IPS DF 6.9 (cell line): ENCODE data around the gene NDUFC2.
"Not testable (repeated sequence)": the region's sequence is repeated elsewhere in the genome, so short reads cannot be mapped to it uniquely, and the experiment has no call there.

Experiments used
- DNase-seq: peaks from one replicate; pipeline ENCODE4 v3.0.0-alpha.2; 2013; ENCODE audit warnings: low read depth, low spot score
- H3K27ac ChIP-seq: one replicate; pipeline ENCODE4 v1.5.1; 2013; ENCODE audit warnings: low read length, control low read depth
- H3K27me3 ChIP-seq: 2 replicates; pipeline ENCODE4 v1.6.1; 2013; ENCODE audit warnings: mild to moderate bottlenecking, low read length; ENCODE audit not compliant: control insufficient read depth, insufficient read depth
- H3K36me3 ChIP-seq: 2 replicates; pipeline ENCODE4 v1.6.1; 2013; ENCODE audit warnings: low read length; ENCODE audit not compliant: control insufficient read depth, insufficient read depth
- H3K4me1 ChIP-seq: 2 replicates; pipeline ENCODE4 v1.6.1; 2013; ENCODE audit warnings: low read length; ENCODE audit not compliant: control insufficient read depth, insufficient read depth
- H3K4me3 ChIP-seq: 2 replicates; pipeline ENCODE4 v1.5.1; 2013; ENCODE audit warnings: mild to moderate bottlenecking, low read length
- H3K9me3 ChIP-seq: 2 replicates; pipeline ENCODE4 v1.6.1; 2013; ENCODE audit warnings: low read length, inconsistent platforms; ENCODE audit not compliant: control insufficient read depth, insufficient read depth
- WGBS: extraction: QIAGEN DNeasy Blood & Tissue Kit; methylation state at CpG from one replicate; pipeline ENCODE4 v1.1.7; 2013; ENCODE audit warnings: mixed read lengths, missing lambda C conversion rate; ENCODE audit not compliant: insufficient read length, insufficient coverage; 5-methylcytosine and 5-hydroxymethylcytosine counted together

The NDUFC2 gene

GRCh38 chr11:78054971-78055370 lies 24.7 kb downstream of the NDUFC2 start:
- no peaks in the 10 kb centered on the region for H3K4me1 ChIP-seq
- H3K9me3 ChIP-seq: no peaks in the 10 kb centered on the region
- H3K27ac ChIP-seq: no peak overlapping the region
- no CpG with 5 or more reads among the region's 4 CpGs for WGBS
- no peaks in the 10 kb centered on the region for H3K36me3 ChIP-seq
- H3K27me3 ChIP-seq: no peaks in the 10 kb centered on the region; the same call in 1 of the 2 replicates
- DNase-seq: no peak
- H3K4me3 ChIP-seq: no peak overlapping the region

- no peak overlapping the region for H3K27ac ChIP-seq
- no peaks in the 10 kb centered on the region for H3K36me3 ChIP-seq
- WGBS: no CpG with 5 or more reads among the region's 6 CpGs
- no peaks in the 10 kb centered on the region; the same call in 1 of the 2 replicates for H3K27me3 ChIP-seq
- DNase-seq: no peak
- no peaks in the 10 kb centered on the region for H3K9me3 ChIP-seq
- H3K4me3 ChIP-seq: no peak overlapping the region
- H3K4me1 ChIP-seq: peaks cover 1% of the 10 kb centered on the region; the same call in 1 of the 2 replicates
Observed at GRCh38 chr11:78050964-78051831, 28.5 kb downstream of the NDUFC2 start.

GRCh38 chr11:78049348-78049747 lies 30.3 kb downstream of the NDUFC2 start:
- no peaks in the 10 kb centered on the region for H3K9me3 ChIP-seq
- H3K27me3 ChIP-seq: no peaks in the 10 kb centered on the region; the same call in 1 of the 2 replicates
- DNase-seq: no peak
- WGBS: no CpG with 5 or more reads among the region's 8 CpGs
- no peak overlapping the region for H3K27ac ChIP-seq
- H3K36me3 ChIP-seq: no peaks in the 10 kb centered on the region
- H3K4me1 ChIP-seq: peaks cover 1% of the 10 kb centered on the region; the same call in 1 of the 2 replicates
- H3K4me3 ChIP-seq: no peak overlapping the region

GRCh38 chr11:78048561-78048960 lies 31.1 kb downstream of the NDUFC2 start:
- H3K27ac ChIP-seq: no peak overlapping the region
- H3K27me3 ChIP-seq: no peaks in the 10 kb centered on the region
- H3K4me1 ChIP-seq: peaks cover 1% of the 10 kb centered on the region; the same call in 1 of the 2 replicates
- no CpG with 5 or more reads among the region's 3 CpGs for WGBS
- H3K9me3 ChIP-seq: no peaks in the 10 kb centered on the region
- no peak for DNase-seq
- H3K4me3 ChIP-seq: no peak overlapping the region
- no peaks in the 10 kb centered on the region for H3K36me3 ChIP-seq

GRCh38 chr11:78046486-78046854 lies 33.2 kb downstream of the NDUFC2 start:
- no peaks in the 10 kb centered on the region for H3K27me3 ChIP-seq
- H3K4me3 ChIP-seq: no peak overlapping the region
- no CpG with 5 or more reads among the region's 6 CpGs for WGBS
- peaks cover 1% of the 10 kb centered on the region; the same call in 1 of the 2 replicates for H3K4me1 ChIP-seq
- DNase-seq: no peak
- H3K36me3 ChIP-seq: no peaks in the 10 kb centered on the region
- H3K9me3 ChIP-seq: no peaks in the 10 kb centered on the region
- H3K27ac ChIP-seq: no peak overlapping the region

- Histone ChIP-seq H3K27ac (no peak overlapping the region), H3K4me3 (no peak overlapping the region; the same call in 1 of the 2 replicates), H3K4me1 (peaks cover 1% of the 10 kb centered on the region; the same call in 1 of the 2 replicates), H3K36me3 (no peaks in the 10 kb centered on the region), H3K9me3 (no peaks in the 10 kb centered on the region), H3K27me3 (no peaks in the 10 kb centered on the region)
- WGBS: no CpG with 5 or more reads among the region's 28 CpGs
- no peak for DNase-seq
Observed at GRCh38 chr11:78045851-78046485, 33.7 kb downstream of the NDUFC2 start.

GRCh38 chr11:78044706-78045105 lies 35.0 kb downstream of the NDUFC2 start:
- H3K27me3 ChIP-seq: no peaks in the 10 kb centered on the region
- no peaks in the 10 kb centered on the region for H3K9me3 ChIP-seq
- no peak for DNase-seq
- no CpG with 5 or more reads among the region's 5 CpGs for WGBS
- H3K4me3 ChIP-seq: no peak overlapping the region
- H3K36me3 ChIP-seq: no peaks in the 10 kb centered on the region
- H3K4me1 ChIP-seq: peaks cover 1% of the 10 kb centered on the region; the same call in 1 of the 2 replicates
- H3K27ac ChIP-seq: no peak overlapping the region

GRCh38 chr11:78041843-78042440 lies 37.7 kb downstream of the NDUFC2 start:
- no peaks in the 10 kb centered on the region for H3K9me3 ChIP-seq
- no peak for DNase-seq
- peaks cover 1% of the 10 kb centered on the region; the same call in 1 of the 2 replicates for H3K4me1 ChIP-seq
- H3K4me3 ChIP-seq: no peak overlapping the region
- no peaks in the 10 kb centered on the region for H3K36me3 ChIP-seq
- no peaks in the 10 kb centered on the region for H3K27me3 ChIP-seq
- WGBS: no CpG with 5 or more reads among the region's 14 CpGs
- no peak overlapping the region for H3K27ac ChIP-seq

GRCh38 chr11:78041380-78041719 lies 38.3 kb downstream of the NDUFC2 start:
- not testable (repeated sequence) for H3K4me3 ChIP-seq, H3K36me3 ChIP-seq, H3K4me1 ChIP-seq, H3K9me3 ChIP-seq, DNase-seq, H3K27me3 ChIP-seq, H3K27ac ChIP-seq
- no CpG with 5 or more reads among the region's 8 CpGs for WGBS

GRCh38 chr11:78040691-78041379 lies 38.8 kb downstream of the NDUFC2 start:
- no peaks in the 10 kb centered on the region for H3K9me3 ChIP-seq
- DNase-seq: no peak
- H3K27ac ChIP-seq: no peak overlapping the region
- no peak overlapping the region for H3K4me3 ChIP-seq
- no peaks in the 10 kb centered on the region for H3K27me3 ChIP-seq
- H3K36me3 ChIP-seq: no peaks in the 10 kb centered on the region
- no CpG with 5 or more reads among the region's 15 CpGs for WGBS
- no peaks in the 10 kb centered on the region for H3K4me1 ChIP-seq
